Islet precursor cell (in vitro differentiated cells): ENCODE data around the gene SMIM38.
A peak's percentile ranks its signal among the peaks of the same experiment; 100 is the strongest.
"Not testable (repeated sequence)": the region's sequence is repeated elsewhere in the genome, so short reads cannot be mapped to it uniquely, and the experiment has no call there.

ENCODE experiments used
- DNase-seq: peaks from one replicate; pipeline ENCODE4 v3.0.0-alpha.2; 2018

SMIM38 gene

GRCh38 chr11:69122630-69123431, 32.9 kb upstream of the SMIM38 start:
- DNase-seq, result peak; percentile 98

- DNase-seq, result no peak
Observed at GRCh38 chr11:69123593-69124545, 31.9 kb upstream of the SMIM38 start.

- DNase-seq, result no peak
Observed at GRCh38 chr11:69125861-69126260, 29.9 kb upstream of the SMIM38 start.

- DNase-seq, result no peak
Observed at GRCh38 chr11:69126286-69126685, 29.4 kb upstream of the SMIM38 start.

- DNase-seq, result no peak
Observed at GRCh38 chr11:69127081-69127850, 28.5 kb upstream of the SMIM38 start.

- no peak for DNase-seq
Observed at GRCh38 chr11:69127884-69128283, 27.9 kb upstream of the SMIM38 start.

GRCh38 chr11:69129053-69129452, 26.7 kb upstream of the SMIM38 start:
- no peak for DNase-seq

- DNase-seq, result no peak
Observed at GRCh38 chr11:69129647-69130046, 26.1 kb upstream of the SMIM38 start.

GRCh38 chr11:69130654-69131053, 25.1 kb upstream of the SMIM38 start:
- DNase-seq, result no peak

GRCh38 chr11:69131121-69131566, 24.6 kb upstream of the SMIM38 start:
- DNase-seq, result no peak

- DNase-seq, result peak; percentile 94
Observed at GRCh38 chr11:69131644-69132300, 24.0 kb upstream of the SMIM38 start.

GRCh38 chr11:69132301-69132670, 23.4 kb upstream of the SMIM38 start:
- DNase-seq, result no peak

- DNase-seq, result no peak
Observed at GRCh38 chr11:69133251-69133650, 22.5 kb upstream of the SMIM38 start.

- not testable (repeated sequence) for DNase-seq
Observed at GRCh38 chr11:69134182-69134581, 21.6 kb upstream of the SMIM38 start.

- DNase-seq, result no peak
Observed at GRCh38 chr11:69134957-69135356, 20.8 kb upstream of the SMIM38 start.

GRCh38 chr11:69135420-69136363, 20.0 kb upstream of the SMIM38 start:
- no peak for DNase-seq

GRCh38 chr11:69136471-69136870, 19.3 kb upstream of the SMIM38 start:
- DNase-seq, result no peak

GRCh38 chr11:69137151-69137844, 18.4 kb upstream of the SMIM38 start:
- no peak for DNase-seq

GRCh38 chr11:69138265-69138664, 17.5 kb upstream of the SMIM38 start:
- DNase-seq, result no peak

GRCh38 chr11:69140161-69140560, 15.6 kb upstream of the SMIM38 start:
- not testable (repeated sequence) for DNase-seq

- no peak for DNase-seq
Observed at GRCh38 chr11:69140635-69141034, 15.1 kb upstream of the SMIM38 start.
